Fibroblast of mammary gland (primary cell): ENCODE data around the gene BRD1.

Experiments
- DNase-seq: peaks from one replicate; pipeline ENCODE4 v3.0.0-alpha.2; 2010; ENCODE audit warnings: low read depth
- H3K4me3 ChIP-seq: 2 replicates; pipeline ENCODE4 v1.5.1; 2011; ENCODE audit warnings: low read depth, mild to moderate bottlenecking, low read length, moderate library complexity; ENCODE audit not compliant: control insufficient read depth
- TF ChIP-seq, protein P1 (sequence below): conservative IDR thresholded peaks from 2 replicates; pipeline ENCODE4 v1.5.1; 2011; ENCODE audit warnings: low read depth, low read length, inconsistent platforms; ENCODE audit not compliant: control insufficient read depth, insufficient read depth

BRD1 gene

DNA sequence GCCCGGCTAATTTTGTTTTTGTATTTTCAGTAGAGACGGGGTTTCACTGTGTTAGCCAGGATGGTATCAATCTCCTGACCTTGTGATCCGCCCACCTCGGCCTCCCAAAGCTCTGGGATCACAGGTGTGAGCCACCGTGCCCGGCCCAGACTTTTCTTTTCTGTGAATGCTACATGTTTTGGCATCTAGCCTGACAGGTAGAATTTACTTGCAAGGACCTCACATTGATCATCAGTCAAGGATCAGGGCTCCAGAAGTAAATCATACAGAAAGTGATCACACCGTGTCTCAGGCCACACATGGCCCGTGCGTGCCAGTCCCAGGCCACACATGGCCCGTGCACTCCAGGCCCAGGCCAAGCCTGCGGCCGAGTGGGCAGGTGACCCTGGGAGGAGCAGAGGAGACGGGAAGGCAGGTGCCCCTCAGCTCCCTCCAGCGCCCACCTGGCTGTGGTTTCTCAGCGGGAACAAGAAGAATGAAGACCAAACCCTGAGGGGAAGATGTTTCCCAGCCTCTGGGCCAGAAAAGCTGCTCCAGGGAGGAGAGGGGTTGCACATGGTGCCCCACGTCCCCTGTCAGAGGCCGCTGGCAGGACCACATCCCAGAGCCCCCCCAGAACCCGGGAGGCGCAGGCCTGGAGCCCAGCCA, 76.2 kb downstream of the BRD1 start:
- DNase-seq: no peak
- TF ChIP-seq, protein P1, sequence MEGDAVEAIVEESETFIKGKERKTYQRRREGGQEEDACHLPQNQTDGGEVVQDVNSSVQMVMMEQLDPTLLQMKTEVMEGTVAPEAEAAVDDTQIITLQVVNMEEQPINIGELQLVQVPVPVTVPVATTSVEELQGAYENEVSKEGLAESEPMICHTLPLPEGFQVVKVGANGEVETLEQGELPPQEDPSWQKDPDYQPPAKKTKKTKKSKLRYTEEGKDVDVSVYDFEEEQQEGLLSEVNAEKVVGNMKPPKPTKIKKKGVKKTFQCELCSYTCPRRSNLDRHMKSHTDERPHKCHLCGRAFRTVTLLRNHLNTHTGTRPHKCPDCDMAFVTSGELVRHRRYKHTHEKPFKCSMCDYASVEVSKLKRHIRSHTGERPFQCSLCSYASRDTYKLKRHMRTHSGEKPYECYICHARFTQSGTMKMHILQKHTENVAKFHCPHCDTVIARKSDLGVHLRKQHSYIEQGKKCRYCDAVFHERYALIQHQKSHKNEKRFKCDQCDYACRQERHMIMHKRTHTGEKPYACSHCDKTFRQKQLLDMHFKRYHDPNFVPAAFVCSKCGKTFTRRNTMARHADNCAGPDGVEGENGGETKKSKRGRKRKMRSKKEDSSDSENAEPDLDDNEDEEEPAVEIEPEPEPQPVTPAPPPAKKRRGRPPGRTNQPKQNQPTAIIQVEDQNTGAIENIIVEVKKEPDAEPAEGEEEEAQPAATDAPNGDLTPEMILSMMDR: no peak
- H3K4me3 ChIP-seq: no peak overlapping the region

DNA sequence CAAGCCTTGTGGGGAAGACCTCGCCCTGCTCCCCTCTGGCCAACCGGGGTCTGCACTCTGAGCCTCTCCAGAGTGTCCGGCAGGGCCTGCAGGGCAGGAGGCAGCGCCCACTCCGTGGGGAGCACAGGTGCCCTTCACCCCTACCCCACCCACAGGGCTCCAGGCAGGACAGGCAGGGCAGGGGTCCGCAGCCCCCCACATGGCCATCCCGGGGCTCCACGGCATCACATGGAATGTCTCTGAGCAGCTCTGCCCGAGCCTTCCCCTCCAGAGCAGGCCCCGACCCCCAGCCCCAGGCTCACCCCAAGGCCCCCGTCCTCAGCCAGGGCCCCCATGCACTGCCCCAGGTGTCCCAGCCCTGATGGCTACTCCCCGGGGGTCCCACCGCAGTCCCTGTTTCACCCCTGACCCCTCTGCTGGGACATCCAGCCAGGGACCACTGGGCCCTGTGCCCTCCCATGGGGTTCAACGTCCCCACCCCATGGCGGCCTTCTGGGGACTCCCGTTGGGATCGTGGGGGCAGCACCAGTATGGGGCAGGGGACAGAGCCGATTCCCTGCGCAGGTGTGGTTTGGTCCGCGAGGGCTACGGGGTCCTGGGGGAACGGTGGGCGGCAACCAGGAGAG, 77.7 kb downstream of the BRD1 start:
- no peak overlapping the region for H3K4me3 ChIP-seq
- DNase-seq: no peak
- TF ChIP-seq, protein P1: no peak

DNA sequence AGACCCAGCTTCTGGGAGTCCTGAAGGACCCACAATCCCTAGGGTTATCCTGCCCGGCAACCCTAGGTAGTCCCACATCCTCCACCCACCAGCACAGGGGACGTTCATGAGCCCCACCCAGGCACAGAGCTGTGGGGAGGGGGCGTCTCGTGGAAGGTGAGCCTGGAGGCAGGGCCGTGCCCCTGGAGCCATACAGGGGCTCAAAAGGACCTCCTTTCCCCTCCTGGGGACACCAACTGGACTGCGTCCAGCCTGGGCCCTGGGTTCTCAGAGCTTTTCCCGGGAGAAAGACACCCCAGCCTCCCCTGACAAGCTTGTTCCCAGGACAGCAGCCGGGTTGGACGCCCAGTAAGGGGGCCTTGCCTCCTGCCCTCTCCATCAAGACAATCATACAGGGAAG, 78.4 kb downstream of the BRD1 start:
- DNase-seq: no peak
- H3K4me3 ChIP-seq: no peak overlapping the region
- TF ChIP-seq, protein P1: no peak

DNA sequence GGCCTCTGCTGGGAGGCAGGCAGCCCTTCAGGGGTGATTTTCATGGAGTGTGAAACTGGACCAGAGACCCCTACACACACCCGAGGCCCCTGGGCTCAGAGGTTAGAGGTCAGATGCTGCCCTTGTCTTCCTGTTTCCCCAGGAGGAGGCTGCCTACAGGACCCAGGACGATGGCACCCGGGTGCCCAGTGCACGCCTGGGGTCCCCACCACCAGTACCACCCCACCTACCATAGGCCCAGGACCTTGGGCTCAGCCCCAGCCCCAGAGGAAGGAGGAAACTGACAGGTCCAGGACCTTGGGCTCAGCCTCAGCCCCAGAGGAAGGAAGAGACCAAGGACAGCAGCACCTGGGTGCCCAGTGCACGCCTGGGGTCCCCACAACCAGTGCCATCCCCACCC, 79.2 kb downstream of the BRD1 start:
- TF ChIP-seq, protein P1: no peak
- DNase-seq: no peak
- no peak overlapping the region for H3K4me3 ChIP-seq

DNA sequence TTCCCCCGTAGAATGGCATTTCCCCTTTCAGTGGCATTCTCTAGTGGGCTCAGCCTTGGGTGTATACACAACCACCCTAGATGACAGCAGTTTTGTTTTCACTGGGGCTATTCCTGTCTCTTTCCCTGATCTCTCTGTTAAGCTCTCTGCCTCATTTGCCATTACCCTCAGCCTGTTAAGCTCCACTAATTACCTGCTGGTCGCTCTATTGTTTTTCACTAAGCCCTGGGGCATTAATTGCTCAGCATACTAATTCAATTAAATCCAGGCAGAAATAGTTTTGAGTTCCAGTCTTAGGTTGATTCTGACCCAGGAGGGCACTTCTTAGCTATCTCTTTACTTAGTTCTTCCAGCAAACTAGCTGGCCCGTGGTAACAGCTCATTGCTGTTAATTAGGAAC, 80.0 kb downstream of the BRD1 start:
- TF ChIP-seq, protein P1: no peak

DNA sequence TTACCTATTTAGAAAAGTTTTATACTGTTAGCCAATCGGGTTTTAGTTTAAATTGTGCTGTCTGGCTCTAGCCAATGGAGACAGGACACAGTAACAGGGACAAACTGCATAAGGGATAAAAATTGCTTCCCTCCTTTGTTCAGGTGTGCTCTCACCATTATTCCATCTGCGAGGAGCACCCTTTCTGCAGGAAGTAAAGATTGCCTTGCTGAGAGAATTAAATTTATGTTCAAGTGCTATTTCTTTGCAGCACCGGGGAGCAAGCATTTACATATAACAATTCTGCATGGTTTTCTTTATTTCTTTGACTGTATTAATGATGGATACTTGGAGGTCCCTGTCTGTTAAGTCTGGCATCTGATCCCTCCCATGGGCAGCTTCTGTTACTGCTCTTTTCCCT, 80.5 kb downstream of the BRD1 start:
- no peak for DNase-seq
- no peak overlapping the region for H3K4me3 ChIP-seq
- TF ChIP-seq, protein P1: no peak

More for the DNA sequence above, 80.0 kb downstream of the BRD1 start:
- H3K4me3 ChIP-seq: no peak overlapping the region
- DNase-seq: no peak
